PC-9 (cell line): ENCODE measurements around the gene ZNF408. TPM values are rescaled to one million over a fixed set of nuclear protein-coding genes. Genes with fewer than 3 reads are reported as not detected.

Experiments
- BruUV-seq: library from RNA; stranded (reverse); fragments of 400-500 nt; replicated peaks from 2 replicates; lab custom pipeline; 2021; lab: Mats Ljungman, UMichigan
- CTCF ChIA-PET: fragments of 300-600 bp; sonication (Branson Sonifier 250); formaldehyde crosslinking; loops from one replicate; lab custom pipeline; 2022; ENCODE audit warnings: antibody characterized with exemption; lab: Charles Lee
- POLR2A ChIA-PET: fragments of 300-600 bp; sonication (Branson Sonifier 250); formaldehyde crosslinking; loops from one replicate; lab custom pipeline; 2022; ENCODE audit warnings: antibody characterized with exemption; ENCODE audit not compliant: unreplicated experiment; lab: Charles Lee
- DNase-seq, 2 experiments: peaks; one replicate each; pipeline versions ENCODE4 v3.0.0 to v3.0.0-alpha.2; 2015 to 2022; ENCODE audit warnings: mixed read lengths in 1 of 2
- H2AFZ ChIP-seq: fragments of 200-600 bp; sonication (generic); 2 replicates; pipeline ENCODE4 v1.8.1; 2017; ENCODE audit warnings: antibody characterized with exemption
- H3F3A ChIP-seq: fragments of 200-600 bp; sonication (generic); 2 replicates; pipeline ENCODE4 v1.8.1; 2017; ENCODE audit warnings: antibody characterized with exemption, mild to moderate bottlenecking, low read depth; ENCODE audit not compliant: insufficient read depth
- H3K27ac ChIP-seq: fragments of 200-600 bp; sonication (generic); 2 replicates; pipeline ENCODE4 v1.6.1; 2016; ENCODE audit warnings: mixed run types
- H3K27me3 ChIP-seq: fragments of 200-600 bp; sonication (generic); 2 replicates; pipeline ENCODE4 v1.6.1; 2016; ENCODE audit warnings: low read depth, mixed run types; ENCODE audit not compliant: insufficient read depth
- H3K36me3 ChIP-seq: fragments of 200-600 bp; sonication (generic); 2 replicates; pipeline ENCODE4 v1.6.1; 2016; ENCODE audit warnings: low read depth, mixed run types
- H3K4me1 ChIP-seq: fragments of 200-600 bp; sonication (generic); replicated peaks from 2 replicates; pipeline ENCODE4 v1.6.1; 2016; ENCODE audit warnings: mixed run types; ENCODE audit not compliant: insufficient read depth
- H3K4me2 ChIP-seq: fragments of 200-600 bp; sonication (generic); 2 replicates; pipeline ENCODE4 v1.6.1; 2017; ENCODE audit warnings: mixed run types
- H3K4me3 ChIP-seq: fragments of 200-600 bp; sonication (generic); 2 replicates; pipeline ENCODE4 v1.6.1; 2016; ENCODE audit warnings: mixed run types
- H3K79me2 ChIP-seq: fragments of 200-600 bp; sonication (generic); 2 replicates; pipeline ENCODE4 v1.6.1; 2017; ENCODE audit warnings: low read depth, mixed run types
- H3K9me2 ChIP-seq: fragments of 200-600 bp; sonication (generic); 2 replicates; pipeline ENCODE4 v1.8.1; 2017; ENCODE audit warnings: mild to moderate bottlenecking; ENCODE audit not compliant: insufficient read depth
- H3K9me3 ChIP-seq: fragments of 200-600 bp; sonication (generic); 2 replicates; pipeline ENCODE4 v1.8.1; 2016; ENCODE audit warnings: low read depth; ENCODE audit not compliant: insufficient read depth
- H4K20me1 ChIP-seq: fragments of 200-600 bp; sonication (generic); 2 replicates; pipeline ENCODE4 v1.8.1; 2017; ENCODE audit not compliant: insufficient read depth
- CTCF ChIP-seq: fragments of 200-600 bp; sonication (generic); conservative IDR thresholded peaks from 2 replicates; pipeline ENCODE4 v1.6.1; 2017; ENCODE audit warnings: mixed run types, antibody characterized with exemption, mild to moderate bottlenecking, moderate library complexity
- EZH2 ChIP-seq: fragments of 200-600 bp; sonication (generic); IDR thresholded peaks from 2 replicates; pipeline ENCODE4 v1.8.0; 2017; ENCODE audit warnings: antibody characterized with exemption, low read depth
- intact Hi-C: fragments of 100-400 bp; cut with micrococcal nuclease; formaldehyde crosslinking; loops from one replicate; pipeline ENCODE4 v1.10.0; 2022; ENCODE audit not compliant: unreplicated experiment
- total RNA-seq: library from RNA; stranded (reverse); gene quantifications from 2 replicates; pipeline ENCODE4 v1.2.3, GENCODE V29; 2021

Gene ZNF408
- total RNA-seq, 1 experiment from 2014 or later: 13.8 TPM

- intact Hi-C loops: no loop called here
- Histone ChIP-seq H2AFZ (no peak overlapping the region), H3K27ac (no peak overlapping the region), H3K27me3 (no peaks in the 10 kb centered on the region), H3K4me3 (no peak overlapping the region), H3K4me2 (no peak overlapping the region), H3F3A (peaks cover under 1% of the 10 kb centered on the region; the same call in 1 of the 2 replicates), H3K79me2 (peaks cover 15% of the 10 kb centered on the region), H3K4me1 (no peaks in the 10 kb centered on the region), H3K9me3 (no peaks in the 10 kb centered on the region), H3K9me2 (no peaks in the 10 kb centered on the region), H3K36me3 (no peaks in the 10 kb centered on the region), H4K20me1 (peaks cover 3% of the 10 kb centered on the region; the same call in 1 of the 2 replicates)
- no peak for DNase-seq
- BruUV-seq: no TSS peak
- TF ChIP-seq CTCF: no peak
- TF ChIP-seq EZH2: no peak
- POLR2A ChIA-PET: no interaction called here
- CTCF ChIA-PET: no interaction called here
Observed at GRCh38 chr11:46694607-46695006, 6.2 kb upstream of the ZNF408 start.

DNA sequence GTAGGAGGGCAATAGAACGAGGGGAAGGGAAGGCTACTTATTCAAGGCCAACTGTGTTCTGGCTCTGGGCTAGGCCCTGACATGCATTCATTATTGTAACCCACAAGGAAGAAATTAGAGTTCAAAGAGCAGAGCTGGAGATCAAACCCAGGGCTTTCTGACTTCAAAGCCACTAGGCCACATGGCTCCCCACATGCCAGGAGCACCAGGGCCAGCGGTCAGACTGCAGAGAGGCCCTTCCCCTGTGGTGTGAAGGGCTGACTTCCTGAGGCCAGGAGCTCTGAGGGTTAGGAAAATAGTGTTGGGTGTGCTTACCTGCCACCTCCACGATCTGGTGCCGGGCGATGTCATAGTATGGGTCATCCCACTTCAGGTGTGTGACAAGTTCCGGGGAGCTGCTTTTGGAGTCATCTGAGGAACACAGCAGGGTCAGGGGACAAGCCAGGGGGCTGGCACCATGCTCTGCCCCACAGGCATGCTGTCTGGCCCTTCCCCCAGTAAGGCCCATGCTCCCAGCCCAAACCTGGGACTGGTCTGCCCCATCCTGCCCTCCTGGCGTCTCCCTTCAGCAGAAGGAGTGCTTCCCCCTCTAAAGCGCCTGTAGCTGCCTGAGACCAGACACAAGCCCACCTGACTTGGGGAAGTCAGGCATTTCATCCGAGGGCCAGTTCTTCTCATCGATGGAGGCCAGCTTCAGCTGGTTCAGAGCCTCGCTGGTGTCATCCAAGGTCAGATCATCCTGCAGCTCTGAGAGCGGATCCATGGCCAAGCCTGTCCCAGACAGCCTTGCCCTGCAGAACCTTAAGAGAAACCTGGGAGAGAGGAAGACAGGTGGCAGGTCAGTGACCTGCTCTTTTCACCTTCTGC, 5.3 kb upstream of the ZNF408 start:
- no TSS peak for BruUV-seq
- H3K9me3 ChIP-seq: no peaks in the 10 kb centered on the region
- CTCF ChIA-PET: no interaction called here
- DNase-seq: no peak
- no peaks in the 10 kb centered on the region for H3K9me2 ChIP-seq
- no peak overlapping the region for H2AFZ ChIP-seq
- peaks cover 6% of the 10 kb centered on the region; the same call in 1 of the 2 replicates for H3F3A ChIP-seq
- H3K27me3 ChIP-seq: no peaks in the 10 kb centered on the region
- H3K27ac ChIP-seq: no peak overlapping the region
- intact Hi-C loops: no loop called here
- no peak overlapping the region for H3K4me2 ChIP-seq
- peaks cover 3% of the 10 kb centered on the region; the same call in 1 of the 2 replicates for H4K20me1 ChIP-seq
- H3K4me3 ChIP-seq: no peak overlapping the region
- TF ChIP-seq EZH2 (no peak), CTCF (no peak)
- POLR2A ChIA-PET: interaction anchor here (0.5 kb wide), 1 partner anchor 42 kb away, joined by 9 read pairs; no protein-coding TSS in a partner anchor
- peaks cover 19% of the 10 kb centered on the region for H3K79me2 ChIP-seq
- H3K36me3 ChIP-seq: no peaks in the 10 kb centered on the region
- no peaks in the 10 kb centered on the region for H3K4me1 ChIP-seq

GRCh38 chr11:46696212-46696558, 4.6 kb upstream of the ZNF408 start:
- H3K4me1 ChIP-seq: no peaks in the 10 kb centered on the region
- no peaks in the 10 kb centered on the region for H3K9me3 ChIP-seq
- peaks cover 6% of the 10 kb centered on the region; the same call in 1 of the 2 replicates for H3F3A ChIP-seq
- no peaks in the 10 kb centered on the region for H3K27me3 ChIP-seq
- ChIA-PET POLR2A (interaction anchor here (0.6 kb wide), 1 partner anchor 54 kb away, joined by 15 read pairs; no protein-coding TSS in a partner anchor), CTCF (no interaction called here)
- H3K79me2 ChIP-seq: peaks cover 22% of the 10 kb centered on the region
- no peak overlapping the region for H3K4me2 ChIP-seq
- H2AFZ ChIP-seq: no peak overlapping the region
- H3K4me3 ChIP-seq: no peak overlapping the region
- TF ChIP-seq CTCF (no peak), EZH2 (no peak)
- no peak for DNase-seq
- H3K9me2 ChIP-seq: no peaks in the 10 kb centered on the region
- intact Hi-C loops: no loop called here
- no TSS peak for BruUV-seq
- H4K20me1 ChIP-seq: peaks cover 3% of the 10 kb centered on the region; the same call in 1 of the 2 replicates
- H3K36me3 ChIP-seq: no peaks in the 10 kb centered on the region
- no peak overlapping the region for H3K27ac ChIP-seq
